ENCODE results near the gene OOSP3. TPM values are rescaled to one million over a fixed set of nuclear protein-coding genes. Genes with fewer than 3 reads are reported as not detected.
"Not testable (repeated sequence)": the region's sequence is repeated elsewhere in the genome, so short reads cannot be mapped to it uniquely, and the experiment has no call there.

OOSP3 gene, protein sequence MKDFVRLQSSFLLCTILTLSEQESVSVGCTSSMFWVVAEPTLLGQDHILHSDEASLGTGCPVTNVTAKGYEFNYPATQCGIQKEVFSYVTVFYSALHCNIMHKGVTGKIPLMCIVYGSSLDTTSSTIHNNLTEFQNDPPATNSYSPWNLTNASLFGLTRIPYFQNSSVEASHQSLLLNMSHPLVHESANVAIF
- not detected for total RNA-seq

DNA sequence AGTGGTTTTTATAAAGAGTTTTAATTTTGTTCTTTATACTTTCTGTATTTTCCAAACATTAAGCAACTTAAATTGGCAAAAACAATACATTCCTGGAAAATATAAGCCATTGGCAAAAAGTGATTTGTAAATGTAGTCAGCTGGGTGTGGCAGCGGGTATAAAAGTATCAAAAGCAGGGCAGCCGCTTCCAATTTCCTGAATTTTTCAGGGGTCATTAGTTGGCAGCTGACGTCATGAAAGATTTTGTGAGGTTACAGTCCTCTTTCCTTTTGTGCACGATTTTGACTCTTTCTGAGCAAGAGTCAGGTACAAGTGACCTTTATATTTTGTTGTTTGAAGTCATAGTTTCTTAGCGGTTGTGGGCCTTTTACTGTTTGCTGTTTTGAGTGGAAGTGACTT, at the start of gene OOSP3:
TSS of gene OOSP3 (plus strand) at position 208 of the 400 bp plus-strand sequence. CDS start at position 235, 27 bp downstream.
- DNase-seq (ENCODE audit: low spot score) (no peak), ATAC-seq (no peak)
- no peaks in the 10 kb centered on the region for H3K9me3 Mint-ChIP-seq
- peaks cover 9 to 14% of the 10 kb centered on the region in 2 donors for H3K27me3 Mint-ChIP-seq
- no peaks in the 10 kb centered on the region for H3K36me3 Mint-ChIP-seq
- no peak within 1 kb of the TSS for H3K4me3 Mint-ChIP-seq
- H3K27ac Mint-ChIP-seq, result no peak within 1 kb of the TSS
- no peaks in the 10 kb centered on the region for H3K4me1 Mint-ChIP-seq (ENCODE audit: low read depth in 2 of 2)

DNA sequence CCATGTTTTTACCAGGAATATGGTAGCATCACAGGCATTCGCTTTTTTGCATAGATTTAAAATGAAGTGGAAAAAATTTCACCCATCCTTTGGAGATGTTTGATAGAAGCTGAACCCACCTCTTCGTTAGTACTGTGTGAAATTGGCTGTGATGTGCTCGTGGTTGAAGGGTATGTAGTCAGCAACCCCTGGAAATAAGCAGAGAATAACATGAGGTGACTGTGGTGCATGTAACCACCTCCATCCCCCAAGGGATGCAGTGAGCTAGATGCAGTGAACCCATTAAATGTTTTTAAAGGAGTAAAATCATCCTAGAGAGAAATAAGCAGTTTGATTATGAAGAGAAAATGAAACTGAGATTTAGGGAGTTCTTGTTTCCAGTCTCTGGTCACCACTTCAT, 49.2 kb upstream of the OOSP3 start:
- H3K9me3 Mint-ChIP-seq, result no peaks in the 10 kb centered on the region
- no peaks in the 10 kb centered on the region for H3K36me3 Mint-ChIP-seq
- H3K4me3 Mint-ChIP-seq, result no peak overlapping the region
- H3K27ac Mint-ChIP-seq, result no peak overlapping the region
- ATAC-seq (no peak), DNase-seq (ENCODE audit: low spot score) (no peak)
- peaks cover 0 to 7% of the 10 kb centered on the region in 2 donors for H3K4me1 Mint-ChIP-seq (ENCODE audit: low read depth in 2 of 2)
- H3K27me3 Mint-ChIP-seq, result peaks cover 7 to 18% of the 10 kb centered on the region in 2 donors

DNA sequence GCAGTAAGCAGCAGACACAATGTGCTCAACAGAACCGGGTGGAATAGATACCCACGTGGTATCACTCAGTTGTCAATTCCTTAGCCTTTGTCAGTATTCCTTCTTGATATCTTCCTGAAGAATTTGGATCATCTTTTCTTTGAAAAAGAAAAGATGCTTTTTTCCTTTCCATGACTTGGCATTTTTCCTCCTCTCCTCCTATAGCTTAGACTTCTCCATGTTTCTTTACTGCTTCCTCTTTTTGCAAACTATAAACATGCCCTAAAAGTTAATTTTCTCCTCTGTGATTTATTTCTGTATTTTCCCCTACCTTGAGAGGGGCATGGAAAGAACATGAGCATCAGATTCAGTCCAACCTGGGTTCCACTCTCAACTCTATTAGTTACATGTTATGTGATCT, 45.0 kb upstream of the OOSP3 start:
- no peak overlapping the region for H3K4me3 Mint-ChIP-seq
- no peak overlapping the region for H3K27ac Mint-ChIP-seq
- no peaks in the 10 kb centered on the region for H3K36me3 Mint-ChIP-seq
- ATAC-seq (no peak), DNase-seq (ENCODE audit: low spot score) (no peak)
- H3K9me3 Mint-ChIP-seq, result no peaks in the 10 kb centered on the region
- peaks cover 0 to 7% of the 10 kb centered on the region in 2 donors for H3K4me1 Mint-ChIP-seq (ENCODE audit: low read depth in 2 of 2)
- peaks cover 15 to 19% of the 10 kb centered on the region in 2 donors for H3K27me3 Mint-ChIP-seq

DNA sequence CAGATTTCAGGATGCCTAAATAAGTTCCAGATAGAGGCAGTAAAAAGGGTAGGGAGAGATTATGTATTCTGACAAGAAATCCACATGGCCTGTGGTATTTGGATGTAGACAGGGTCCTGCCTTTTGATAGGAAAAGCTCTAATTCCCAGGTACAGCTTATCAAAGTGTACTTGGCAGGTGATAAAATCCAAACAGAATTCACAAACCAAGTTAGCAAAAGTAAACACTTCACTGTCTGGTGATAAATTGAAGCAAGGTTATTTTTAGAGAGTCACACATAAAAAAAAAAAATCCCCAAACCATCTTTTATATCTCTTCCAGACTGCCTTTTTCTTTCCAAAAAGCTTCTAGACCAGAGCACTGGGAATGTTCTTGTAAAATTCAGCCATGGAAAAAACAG, 39.0 kb upstream of the OOSP3 start:
- Mint-ChIP-seq H3K4me1 (ENCODE audit: low read depth in 2 of 2) (no peaks in the 10 kb centered on the region), H3K27ac (no peak overlapping the region), H3K27me3 (peaks cover 9 to 18% of the 10 kb centered on the region in 2 donors), H3K4me3 (no peak overlapping the region), H3K36me3 (no peaks in the 10 kb centered on the region), H3K9me3 (no peaks in the 10 kb centered on the region)
- DNase-seq (ENCODE audit: low spot score), result no peak
- no peak for ATAC-seq

DNA sequence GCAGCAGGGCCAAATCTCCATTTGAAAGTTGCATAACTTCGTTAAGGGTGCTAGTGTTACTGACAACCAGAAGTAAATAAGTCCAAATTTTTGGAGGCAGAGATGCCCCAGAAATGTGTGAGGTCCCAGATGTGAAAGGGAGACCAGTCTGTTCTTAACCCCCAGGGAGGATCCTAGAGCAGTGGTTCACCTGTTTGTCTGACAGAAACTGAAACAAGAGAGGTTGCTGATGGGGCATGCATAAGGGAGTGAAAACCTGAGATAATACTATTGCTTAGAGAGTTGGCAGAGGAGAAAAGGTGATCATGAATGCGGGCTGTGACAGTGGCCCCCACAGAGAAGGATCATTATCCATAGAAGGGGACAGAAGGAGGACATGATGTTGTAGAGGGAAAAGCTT, 37.1 kb upstream of the OOSP3 start:
- Mint-ChIP-seq H3K27ac (no peak overlapping the region), H3K27me3 (peaks cover 10 to 16% of the 10 kb centered on the region in 2 donors), H3K9me3 (no peaks in the 10 kb centered on the region), H3K4me1 (ENCODE audit: low read depth in 2 of 2) (no peaks in the 10 kb centered on the region), H3K4me3 (no peak overlapping the region), H3K36me3 (no peaks in the 10 kb centered on the region)
- DNase-seq (ENCODE audit: low spot score), result no peak
- no peak for ATAC-seq

DNA sequence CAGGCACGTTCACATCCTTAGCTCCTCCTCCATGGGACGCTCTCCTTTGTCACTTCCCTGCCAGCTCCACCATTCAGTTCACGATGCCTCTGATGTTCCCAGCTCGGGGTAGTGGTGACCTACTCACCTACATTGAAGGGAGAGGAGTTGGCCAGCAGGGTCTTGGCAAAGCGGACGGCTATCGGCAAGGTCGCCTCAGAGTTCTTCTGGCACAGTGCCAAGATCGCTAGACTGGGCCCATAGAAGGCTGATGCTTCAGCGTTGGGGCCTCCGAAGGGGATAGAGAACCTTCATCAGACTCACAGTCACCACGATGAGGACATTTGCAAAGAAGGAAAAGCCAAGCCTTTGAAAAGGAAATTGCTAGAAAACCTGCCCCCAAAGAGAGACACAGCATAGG, 36.3 kb upstream of the OOSP3 start:
- ATAC-seq, result no peak
- Mint-ChIP-seq H3K36me3 (no peaks in the 10 kb centered on the region), H3K4me3 (no peak overlapping the region), H3K27me3 (peaks cover 8 to 16% of the 10 kb centered on the region in 2 donors), H3K4me1 (ENCODE audit: low read depth in 2 of 2) (no peaks in the 10 kb centered on the region), H3K9me3 (no peaks in the 10 kb centered on the region), H3K27ac (no peak overlapping the region)
- DNase-seq (ENCODE audit: low spot score), result no peak

DNA sequence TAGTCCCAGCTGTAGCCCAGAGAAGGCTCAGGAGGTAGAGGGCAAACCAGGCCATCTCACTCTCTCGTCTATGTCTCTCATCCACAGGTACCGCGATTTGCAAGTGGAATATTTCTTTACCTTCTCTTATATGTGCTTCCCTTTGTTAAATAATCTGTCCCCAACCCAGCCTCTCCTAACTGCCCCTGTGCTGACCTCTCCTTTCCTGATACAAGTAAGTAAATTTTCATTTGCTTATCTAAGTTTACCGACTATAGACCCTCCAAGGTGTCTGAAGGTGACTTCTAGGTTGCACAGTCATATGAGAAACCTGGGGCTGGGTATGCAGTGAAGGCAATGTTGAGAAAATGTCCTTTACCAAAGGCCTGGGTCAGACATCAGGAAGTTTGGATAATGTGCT, 33.2 kb upstream of the OOSP3 start, which contains the start of gene CBLIF:
TSS of gene CBLIF (minus strand) at position 101 of the 400 bp plus-strand sequence. CDS start at position 55, 46 bp downstream.
- no peak for ATAC-seq
- no peaks in the 10 kb centered on the region for H3K4me1 Mint-ChIP-seq (ENCODE audit: low read depth in 2 of 2)
- H3K27me3 Mint-ChIP-seq, result peaks cover 6 to 16% of the 10 kb centered on the region in 2 donors
- H3K27ac Mint-ChIP-seq, result no peak within 1 kb of the TSS
- H3K9me3 Mint-ChIP-seq, result no peaks in the 10 kb centered on the region
- no peak within 1 kb of the TSS for H3K4me3 Mint-ChIP-seq
- H3K36me3 Mint-ChIP-seq, result no peaks in the 10 kb centered on the region
- DNase-seq (ENCODE audit: low spot score), result no peak

DNA sequence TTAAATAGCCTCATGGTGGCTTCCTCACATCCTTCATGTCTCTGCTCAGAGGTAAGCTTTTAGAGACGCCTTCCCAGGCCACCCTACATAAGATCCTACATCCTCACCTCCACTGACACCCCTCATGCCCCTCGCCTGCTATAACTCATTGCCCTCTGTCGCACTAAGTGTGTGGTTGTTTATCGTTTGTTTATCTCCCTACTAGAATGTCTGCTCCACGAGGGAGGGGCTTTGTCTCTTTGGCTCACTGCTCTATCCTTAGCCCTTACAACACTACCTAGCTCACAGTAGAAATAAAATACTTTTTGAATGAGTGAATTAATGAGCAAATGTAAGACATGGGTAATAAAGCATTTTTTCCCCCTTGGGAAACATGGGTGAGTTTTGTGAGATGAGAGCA, 32.0 kb upstream of the OOSP3 start:
- Mint-ChIP-seq H3K27ac (no peak overlapping the region), H3K27me3 (peaks cover 6 to 13% of the 10 kb centered on the region in 2 donors), H3K9me3 (no peaks in the 10 kb centered on the region), H3K36me3 (no peaks in the 10 kb centered on the region), H3K4me3 (no peak overlapping the region), H3K4me1 (ENCODE audit: low read depth in 2 of 2) (no peaks in the 10 kb centered on the region)
- no peak for ATAC-seq
- no peak for DNase-seq (ENCODE audit: low spot score)

DNA sequence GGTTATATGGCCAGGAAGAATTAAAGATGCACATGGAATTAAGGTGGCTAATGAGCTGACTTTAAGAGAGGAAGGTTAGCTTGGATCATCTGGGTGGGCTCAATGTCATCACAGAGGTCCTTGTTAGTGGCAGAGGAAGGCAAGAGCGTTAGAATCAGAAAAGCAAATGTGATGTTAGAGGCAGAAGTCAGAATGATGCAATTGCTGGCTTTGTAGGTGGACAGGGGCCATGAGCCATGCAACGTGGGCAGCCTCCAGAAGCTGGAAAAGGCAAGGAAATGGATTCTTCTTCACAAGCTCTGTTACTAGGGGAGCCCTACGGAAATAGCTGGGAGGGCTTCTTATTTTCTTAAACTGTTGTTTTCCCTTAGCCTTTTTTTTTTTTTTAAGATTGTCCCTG, 31.0 kb upstream of the OOSP3 start:
- Mint-ChIP-seq H3K9me3 (no peaks in the 10 kb centered on the region), H3K36me3 (no peaks in the 10 kb centered on the region), H3K4me3 (no peak overlapping the region), H3K4me1 (ENCODE audit: low read depth in 2 of 2) (no peaks in the 10 kb centered on the region), H3K27me3 (peaks cover 2 to 6% of the 10 kb centered on the region in 2 donors), H3K27ac (no peak overlapping the region)
- ATAC-seq, result no peak
- no peak for DNase-seq (ENCODE audit: low spot score)

DNA sequence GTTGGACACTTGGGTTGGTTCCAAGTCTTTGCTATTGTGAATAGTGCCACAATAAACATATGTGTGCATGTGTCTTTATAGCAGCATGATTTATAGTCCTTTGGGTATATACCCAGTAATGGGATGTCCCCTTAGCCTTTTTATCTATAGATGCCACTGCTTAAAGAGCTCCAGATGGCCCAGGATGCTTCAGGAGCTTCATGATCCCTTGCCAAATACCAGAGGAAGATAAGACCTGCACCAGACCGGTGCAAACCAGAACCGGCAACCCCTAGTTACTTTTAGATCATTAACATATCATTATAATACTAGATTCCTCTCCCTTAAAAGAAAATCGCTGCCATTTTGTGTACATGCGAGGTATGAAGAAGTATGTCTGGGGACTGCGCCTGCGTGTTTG, 30.1 kb upstream of the OOSP3 start:
- H3K4me1 Mint-ChIP-seq (ENCODE audit: low read depth in 2 of 2), result not testable (repeated sequence)

DNA sequence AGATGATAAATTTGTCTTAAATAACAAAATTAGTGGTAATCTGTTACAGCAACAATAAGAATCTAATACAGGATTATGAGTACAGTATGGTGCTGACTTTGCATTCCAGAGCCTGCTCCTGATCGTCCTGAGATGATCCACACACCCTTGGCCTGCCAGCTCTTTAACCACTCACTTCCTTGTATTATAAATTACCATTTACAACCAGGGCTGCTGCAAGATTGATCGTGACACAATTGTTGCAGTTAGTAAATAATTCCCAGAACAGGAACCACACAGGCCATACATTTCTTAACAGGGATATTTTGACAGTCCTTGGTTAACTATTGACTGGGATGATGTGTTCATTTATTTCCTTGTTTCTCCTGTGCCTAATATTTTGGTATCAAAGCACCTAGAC, 29.5 kb upstream of the OOSP3 start:
- Mint-ChIP-seq H3K4me3 (no peak overlapping the region), H3K36me3 (no peaks in the 10 kb centered on the region), H3K4me1 (ENCODE audit: low read depth in 2 of 2) (no peaks in the 10 kb centered on the region), H3K9me3 (no peaks in the 10 kb centered on the region), H3K27me3 (peaks cover 0 to 6% of the 10 kb centered on the region in 2 donors), H3K27ac (no peak overlapping the region)
- ATAC-seq (no peak), DNase-seq (ENCODE audit: low spot score) (no peak)

More for the DNA sequence above, 30.1 kb upstream of the OOSP3 start:
- H3K36me3 Mint-ChIP-seq; H3K27me3 Mint-ChIP-seq; H3K9me3 Mint-ChIP-seq; H3K27ac Mint-ChIP-seq; ATAC-seq; DNase-seq (ENCODE audit: low spot score); H3K4me3 Mint-ChIP-seq: not testable (repeated sequence)

DNA sequence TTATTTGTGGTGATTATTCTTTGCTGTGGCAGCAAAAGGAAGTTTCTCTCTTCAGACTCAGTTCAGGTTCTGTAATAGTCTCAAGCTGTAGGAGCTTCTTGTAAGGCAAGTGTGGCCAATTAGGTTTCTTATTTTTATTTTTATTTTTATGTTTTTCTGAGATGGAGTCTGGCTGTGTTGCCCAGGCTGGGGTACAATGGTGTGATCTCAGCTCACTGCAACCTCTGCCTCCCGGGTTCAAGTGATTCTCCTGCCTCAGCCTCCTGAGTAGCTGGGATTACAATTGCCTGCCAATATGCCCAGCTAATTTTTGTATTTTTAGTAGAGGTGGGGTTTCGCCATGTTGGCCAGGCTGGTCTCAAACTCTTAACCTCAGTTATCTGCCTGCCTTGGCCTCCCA, 29.0 kb upstream of the OOSP3 start:
- not testable (repeated sequence) for H3K4me1 Mint-ChIP-seq (ENCODE audit: low read depth in 2 of 2); H3K4me3 Mint-ChIP-seq; H3K9me3 Mint-ChIP-seq; H3K27ac Mint-ChIP-seq; DNase-seq (ENCODE audit: low spot score); H3K36me3 Mint-ChIP-seq; ATAC-seq; H3K27me3 Mint-ChIP-seq

DNA sequence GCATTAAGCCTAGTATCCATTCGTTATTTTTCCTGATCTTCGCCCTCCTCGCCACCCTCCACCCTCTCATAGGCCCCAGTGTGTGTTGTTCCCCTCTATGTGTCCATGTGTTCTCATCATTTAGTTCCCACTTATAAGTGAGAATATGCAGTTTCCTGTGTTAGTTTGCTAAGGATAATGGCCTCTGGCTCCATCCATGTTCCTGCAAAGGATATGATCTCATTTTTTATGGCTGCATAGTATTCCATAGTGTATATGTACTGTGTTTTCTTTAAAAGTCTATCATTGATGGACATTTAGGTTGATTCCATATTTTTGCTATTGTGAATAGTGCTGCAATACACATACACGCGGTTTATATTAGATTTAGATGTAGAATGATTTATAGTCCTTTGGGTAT, 27.2 kb upstream of the OOSP3 start:
- DNase-seq (ENCODE audit: low spot score); H3K36me3 Mint-ChIP-seq; H3K9me3 Mint-ChIP-seq; ATAC-seq; H3K4me3 Mint-ChIP-seq; H3K27ac Mint-ChIP-seq; H3K27me3 Mint-ChIP-seq; H3K4me1 Mint-ChIP-seq (ENCODE audit: low read depth in 2 of 2): not testable (repeated sequence)

DNA sequence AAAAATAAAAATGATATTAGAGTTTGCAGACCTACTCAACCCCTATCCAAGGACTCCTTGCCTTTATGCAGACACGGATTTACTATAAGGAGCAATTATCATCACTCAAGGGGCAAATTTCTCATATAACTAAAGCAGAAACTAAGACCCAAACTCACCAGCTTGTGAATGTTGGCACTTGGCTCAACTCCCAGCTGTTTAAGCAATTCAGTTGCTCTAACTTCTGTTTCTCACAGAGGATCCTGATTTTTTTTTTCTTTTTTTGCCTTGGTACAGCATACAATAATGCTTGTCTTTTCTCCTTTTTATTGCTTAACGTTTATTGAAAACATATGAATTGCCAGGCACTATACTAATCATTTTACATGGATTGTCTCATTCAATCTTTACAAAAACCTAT, 23.7 kb upstream of the OOSP3 start:
- no peak overlapping the region for H3K4me3 Mint-ChIP-seq
- ATAC-seq, result no peak
- no peak for DNase-seq (ENCODE audit: low spot score)
- peaks cover 0 to 2% of the 10 kb centered on the region in 2 donors for H3K27me3 Mint-ChIP-seq
- H3K9me3 Mint-ChIP-seq, result no peaks in the 10 kb centered on the region
- H3K4me1 Mint-ChIP-seq (ENCODE audit: low read depth in 2 of 2), result peaks cover 16 to 20% of the 10 kb centered on the region in 2 donors
- no peaks in the 10 kb centered on the region for H3K36me3 Mint-ChIP-seq
- H3K27ac Mint-ChIP-seq, result no peak overlapping the region

Data from natural killer cell treated with Interleukin-12 subunit alpha and Interleukin-12 subunit beta and Interleukin-15 and Interleukin-18, amount 100 ng/mL, for 72 hours (primary cell).